ENCODE measurements around the gene YRDC.

Gene YRDC

DNA sequence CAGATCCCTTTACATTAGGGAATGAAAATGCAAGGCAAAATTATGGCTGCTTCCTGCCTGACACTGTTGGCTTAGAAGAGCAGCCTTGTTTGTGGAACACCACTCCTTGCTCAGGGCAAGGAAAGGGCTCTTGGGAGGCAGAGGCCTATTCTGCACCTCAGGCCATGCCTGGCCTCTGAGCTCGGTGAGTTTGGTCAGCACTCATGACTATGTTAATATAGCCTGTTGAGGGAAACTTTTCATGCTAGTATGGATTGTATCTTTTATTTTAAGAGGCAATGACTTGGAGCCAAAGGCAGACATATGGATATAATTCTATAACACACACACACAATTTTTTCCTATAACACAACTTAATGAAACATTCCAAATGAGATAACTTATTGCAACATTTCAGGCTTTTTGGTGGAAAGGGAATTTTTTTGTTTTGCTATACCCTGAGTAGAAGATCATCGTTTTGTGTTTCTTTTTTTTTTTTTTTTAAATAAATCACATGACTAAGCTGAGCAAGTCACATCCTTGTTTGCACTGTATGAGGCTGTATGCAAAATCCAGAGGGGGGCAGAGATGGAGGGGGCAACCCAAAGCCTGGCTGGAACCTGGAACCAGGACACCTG is 5.6 kb upstream of the YRDC start:
- H3K79me1 ChIP-seq (ENCODE audit: low read length), result no peaks in the 10 kb centered on the region
- no peak overlapping the region for H3K27ac ChIP-seq (ENCODE audit: low read depth, low read length)
- H3K4me1 ChIP-seq (ENCODE audit: control insufficient read depth in 1 of 2, insufficient read depth in 2 of 2, low read length in 2 of 2), result peaks cover 3 to 4% of the 10 kb centered on the region in 2 experiments
- H3K9ac ChIP-seq (ENCODE audit: low read length), result no peak overlapping the region
- no peak overlapping the region for H2AK5ac ChIP-seq (ENCODE audit: low read length)
- H3K79me2 ChIP-seq (ENCODE audit: control insufficient read depth, insufficient read depth, low read length, poor library complexity), result peaks cover 1% of the 10 kb centered on the region
- H2BK5ac ChIP-seq (ENCODE audit: low read depth, low read length, poor library complexity), result no peak overlapping the region
- no peak overlapping the region for H3K4ac ChIP-seq (ENCODE audit: low read depth, low read length)
- H3K9me3 ChIP-seq (ENCODE audit: insufficient read depth, low read depth, low read length), result no peaks in the 10 kb centered on the region
- no peak overlapping the region for H4K91ac ChIP-seq (ENCODE audit: low read depth, low read length)
- H3K14ac ChIP-seq (ENCODE audit: low read length), result no peak overlapping the region
- no peak overlapping the region for H3K23ac ChIP-seq (ENCODE audit: low read length)
- H2AFZ ChIP-seq (ENCODE audit: insufficient read depth, low read length, poor library complexity), result no peak overlapping the region
- no peak overlapping the region for H3K4me3 ChIP-seq (ENCODE audit: low read depth, low read length)
- no peak overlapping the region for H2BK120ac ChIP-seq (ENCODE audit: insufficient read depth, low read length, poor library complexity)
- H4K8ac ChIP-seq (ENCODE audit: low read depth, low read length), result no peak overlapping the region
- no peak overlapping the region for H3K4me2 ChIP-seq (ENCODE audit: low read length)
- H2BK12ac ChIP-seq (ENCODE audit: low read length), result no peak overlapping the region
- H4K12ac ChIP-seq (ENCODE audit: low read depth, low read length), result no peak overlapping the region
- H3K36me3 ChIP-seq (ENCODE audit: control insufficient read depth in 1 of 2, insufficient read depth in 2 of 2, low read length in 2 of 2), result peaks cover 23 to 31% of the 10 kb centered on the region in 2 experiments
- no peak for DNase-seq
- no peak overlapping the region for H3K18ac ChIP-seq (ENCODE audit: low read length)
- H3K27me3 ChIP-seq (ENCODE audit: insufficient read depth, low read length), result no peaks in the 10 kb centered on the region
- WGBS (ENCODE audit: extremely low coverage, insufficient coverage, insufficient read length), result no CpG with 5 or more reads among the region's 2 CpGs

DNA sequence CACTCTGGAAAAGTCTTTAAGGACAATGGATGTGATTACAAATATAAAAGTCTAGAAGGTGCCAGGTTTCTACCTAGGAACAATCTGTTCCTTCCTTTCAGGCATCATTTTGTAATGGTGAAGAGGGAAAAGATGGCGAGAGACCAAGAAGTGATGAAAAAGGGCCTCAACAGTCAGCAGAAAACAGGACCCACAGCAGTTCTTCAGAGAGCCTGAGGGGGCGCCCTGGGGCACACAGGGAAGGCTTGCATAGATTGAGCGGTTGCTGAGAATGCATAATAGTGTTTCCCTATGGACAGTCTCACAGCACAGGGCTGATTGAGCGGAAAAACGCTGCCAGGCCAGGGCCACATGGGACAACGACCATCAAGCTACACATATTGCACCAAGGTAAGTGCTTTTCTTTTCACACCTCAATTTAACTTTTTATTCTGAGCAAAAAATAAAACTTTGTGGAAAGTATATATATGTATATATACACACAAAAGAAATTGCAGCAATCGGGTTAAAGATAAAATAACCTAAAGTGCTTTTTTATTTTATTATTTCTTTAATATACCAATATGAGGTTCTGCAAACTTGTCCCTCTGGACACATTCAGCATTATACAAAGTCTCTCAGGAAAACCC is 3.1 kb upstream of the YRDC start:
- peaks cover 12% of the 10 kb centered on the region for H3K79me1 ChIP-seq (ENCODE audit: low read length)
- no peak overlapping the region for H3K9ac ChIP-seq (ENCODE audit: low read length)
- no peak overlapping the region for H3K14ac ChIP-seq (ENCODE audit: low read length)
- peaks cover 8 to 10% of the 10 kb centered on the region in 2 experiments for H3K4me1 ChIP-seq (ENCODE audit: control insufficient read depth in 1 of 2, insufficient read depth in 2 of 2, low read length in 2 of 2)
- H2AK5ac ChIP-seq (ENCODE audit: low read length), result no peak overlapping the region
- no peak overlapping the region for H3K4me3 ChIP-seq (ENCODE audit: low read depth, low read length)
- H2AFZ ChIP-seq (ENCODE audit: insufficient read depth, low read length, poor library complexity), result no peak overlapping the region
- no CpG with 5 or more reads among the region's 7 CpGs for WGBS (ENCODE audit: extremely low coverage, insufficient coverage, insufficient read length)
- H3K79me2 ChIP-seq (ENCODE audit: control insufficient read depth, insufficient read depth, low read length, poor library complexity), result peaks cover 12% of the 10 kb centered on the region
- H3K9me3 ChIP-seq (ENCODE audit: insufficient read depth, low read depth, low read length), result no peaks in the 10 kb centered on the region
- H3K4ac ChIP-seq (ENCODE audit: low read depth, low read length), result no peak overlapping the region
- H3K27ac ChIP-seq (ENCODE audit: low read depth, low read length), result no peak overlapping the region
- H3K18ac ChIP-seq (ENCODE audit: low read length), result no peak overlapping the region
- H3K36me3 ChIP-seq (ENCODE audit: control insufficient read depth in 1 of 2, insufficient read depth in 2 of 2, low read length in 2 of 2), result peaks cover 28 to 30% of the 10 kb centered on the region in 2 experiments
- H3K27me3 ChIP-seq (ENCODE audit: insufficient read depth, low read length), result no peaks in the 10 kb centered on the region
- no peak overlapping the region for H4K8ac ChIP-seq (ENCODE audit: low read depth, low read length)
- peak; percentile 81 to 94 for DNase-seq
- no peak overlapping the region for H3K4me2 ChIP-seq (ENCODE audit: low read length)
- H2BK5ac ChIP-seq (ENCODE audit: low read depth, low read length, poor library complexity), result no peak overlapping the region
- H2BK120ac ChIP-seq (ENCODE audit: insufficient read depth, low read length, poor library complexity), result no peak overlapping the region
- no peak overlapping the region for H3K23ac ChIP-seq (ENCODE audit: low read length)
- H2BK12ac ChIP-seq (ENCODE audit: low read length), result no peak overlapping the region
- H4K12ac ChIP-seq (ENCODE audit: low read depth, low read length), result no peak overlapping the region
- H4K91ac ChIP-seq (ENCODE audit: low read depth, low read length), result no peak overlapping the region

DNA sequence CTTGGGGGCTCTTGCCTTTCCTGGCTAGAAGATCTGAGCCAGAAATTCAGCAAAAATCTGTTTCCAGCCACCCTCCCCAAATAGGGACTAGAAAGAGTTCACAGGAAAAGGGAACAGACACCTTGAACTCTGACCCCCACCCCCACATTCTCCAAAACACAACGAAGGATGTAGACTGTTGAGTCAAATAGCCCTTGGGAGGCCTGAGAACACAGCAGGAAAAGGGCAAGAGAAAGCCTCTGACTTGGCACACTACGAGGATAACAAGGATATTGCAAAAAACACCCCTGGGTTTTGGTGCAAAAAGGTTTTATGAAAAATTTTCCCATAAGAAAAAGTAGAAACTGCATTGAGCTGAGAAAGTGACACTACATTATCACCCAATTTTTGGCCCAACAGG is 1.9 kb upstream of the YRDC start:
- H3K14ac ChIP-seq (ENCODE audit: low read length), result no peak overlapping the region
- H3K23ac ChIP-seq (ENCODE audit: low read length), result no peak overlapping the region
- peaks cover 12% of the 10 kb centered on the region for H3K79me2 ChIP-seq (ENCODE audit: control insufficient read depth, insufficient read depth, low read length, poor library complexity)
- H3K27me3 ChIP-seq (ENCODE audit: insufficient read depth, low read length), result no peaks in the 10 kb centered on the region
- H2AK5ac ChIP-seq (ENCODE audit: low read length), result no peak overlapping the region
- peaks cover 8 to 10% of the 10 kb centered on the region in 2 experiments for H3K4me1 ChIP-seq (ENCODE audit: control insufficient read depth in 1 of 2, insufficient read depth in 2 of 2, low read length in 2 of 2)
- no peak overlapping the region for H2BK12ac ChIP-seq (ENCODE audit: low read length)
- no peaks in the 10 kb centered on the region for H3K9me3 ChIP-seq (ENCODE audit: insufficient read depth, low read depth, low read length)
- no peak overlapping the region for H3K4me3 ChIP-seq (ENCODE audit: low read depth, low read length)
- no peak overlapping the region for H3K18ac ChIP-seq (ENCODE audit: low read length)
- H3K36me3 ChIP-seq (ENCODE audit: control insufficient read depth in 1 of 2, insufficient read depth in 2 of 2, low read length in 2 of 2), result peaks cover 27% of the 10 kb centered on the region in 2 experiments
- H4K12ac ChIP-seq (ENCODE audit: low read depth, low read length), result no peak overlapping the region
- H2BK5ac ChIP-seq (ENCODE audit: low read depth, low read length, poor library complexity), result no peak overlapping the region
- no peak overlapping the region for H3K9ac ChIP-seq (ENCODE audit: low read length)
- H4K8ac ChIP-seq (ENCODE audit: low read depth, low read length), result no peak overlapping the region
- no peak overlapping the region for H4K91ac ChIP-seq (ENCODE audit: low read depth, low read length)
- H2BK120ac ChIP-seq (ENCODE audit: insufficient read depth, low read length, poor library complexity), result no peak overlapping the region
- no peak overlapping the region for H3K4me2 ChIP-seq (ENCODE audit: low read length)
- no peak overlapping the region for H3K27ac ChIP-seq (ENCODE audit: low read depth, low read length)
- H2AFZ ChIP-seq (ENCODE audit: insufficient read depth, low read length, poor library complexity), result no peak overlapping the region
- no peak for DNase-seq
- H3K79me1 ChIP-seq (ENCODE audit: low read length), result peaks cover 12% of the 10 kb centered on the region
- no peak overlapping the region for H3K4ac ChIP-seq (ENCODE audit: low read depth, low read length)
- whole genome bisulfite sequencing (ENCODE audit: extremely low coverage, insufficient coverage, insufficient read length), result no CpG with 5 or more reads among the region's 2 CpGs

DNA sequence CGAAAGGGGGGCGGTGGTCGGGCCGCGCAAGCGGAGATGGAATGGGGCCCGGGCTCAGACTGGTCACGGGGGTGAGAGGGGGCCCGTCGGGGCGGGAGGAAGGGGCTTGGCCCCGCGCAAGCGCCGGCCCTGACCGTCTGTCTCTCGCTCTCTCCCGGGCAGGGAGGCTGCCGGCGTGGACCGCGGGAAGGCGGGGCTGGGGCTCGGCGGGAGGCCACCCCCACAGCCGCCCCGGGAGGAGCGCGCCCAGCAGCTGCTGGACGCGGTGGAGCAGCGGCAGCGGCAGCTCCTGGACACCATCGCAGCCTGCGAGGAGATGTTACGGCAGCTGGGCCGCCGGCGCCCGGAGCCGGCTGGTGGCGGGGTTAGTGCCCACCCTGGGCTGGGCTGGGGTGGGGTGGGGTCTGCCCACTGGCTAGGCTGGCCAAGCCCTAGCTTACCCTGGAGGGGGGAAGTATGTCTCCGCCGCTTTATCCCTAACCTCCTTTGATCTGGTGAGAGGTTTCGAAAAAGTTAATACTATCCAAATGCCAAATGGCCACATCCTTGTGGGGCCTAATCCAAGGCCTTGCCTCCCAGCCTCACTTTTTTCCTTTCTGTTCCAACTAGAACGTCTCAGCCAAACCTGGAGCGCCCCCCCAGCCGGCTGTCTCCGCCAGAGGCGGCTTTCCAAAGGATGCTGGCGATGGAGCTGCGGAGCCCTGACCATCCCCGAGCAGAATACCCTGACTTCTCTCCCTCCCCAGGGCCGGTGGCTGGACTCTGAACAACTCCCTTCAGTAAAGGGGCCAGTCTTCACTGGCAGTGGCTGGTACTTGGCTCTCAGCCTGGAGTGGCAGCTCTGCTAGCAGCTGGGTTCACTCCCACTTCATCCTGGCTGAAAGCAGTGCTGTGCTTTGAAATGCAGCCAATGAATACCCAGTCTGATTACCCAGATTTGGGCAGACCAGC is 636 bp upstream of the YRDC start:
- peak overlapping the region; percentile 81 for H2AFZ ChIP-seq (ENCODE audit: insufficient read depth, low read length, poor library complexity)

More for the DNA sequence above, 636 bp upstream of the YRDC start:
- Histone ChIP-seq H3K18ac (ENCODE audit: low read length) (peak overlapping the region; percentile 83), H3K4ac (ENCODE audit: low read depth, low read length) (peak overlapping the region; percentile 52), H2BK12ac (ENCODE audit: low read length) (no peak overlapping the region), H2AK5ac (ENCODE audit: low read length) (peak overlapping the region; percentile 29), H4K91ac (ENCODE audit: low read depth, low read length) (peak overlapping the region; percentile 65), H3K23ac (ENCODE audit: low read length) (no peak overlapping the region), H4K8ac (ENCODE audit: low read depth, low read length) (peak overlapping the region; percentile 88), H3K9ac (ENCODE audit: low read length) (peak overlapping the region; percentile 87), H2BK5ac (ENCODE audit: low read depth, low read length, poor library complexity) (peak overlapping the region; percentile 36), H3K4me1 (ENCODE audit: control insufficient read depth in 1 of 2, insufficient read depth in 2 of 2, low read length in 2 of 2) (peaks cover 8 to 10% of the 10 kb centered on the region in 2 experiments), H3K4me3 (ENCODE audit: low read depth, low read length) (peak overlapping the region; percentile 100), H3K27me3 (ENCODE audit: insufficient read depth, low read length) (no peaks in the 10 kb centered on the region), H3K9me3 (ENCODE audit: insufficient read depth, low read depth, low read length) (no peaks in the 10 kb centered on the region), H3K4me2 (ENCODE audit: low read length) (peak overlapping the region; percentile 90), H3K27ac (ENCODE audit: low read depth, low read length) (peak overlapping the region; percentile 64), H2BK120ac (ENCODE audit: insufficient read depth, low read length, poor library complexity) (peak overlapping the region; percentile 67), H3K79me1 (ENCODE audit: low read length) (peaks cover 12% of the 10 kb centered on the region), H3K36me3 (ENCODE audit: control insufficient read depth in 1 of 2, insufficient read depth in 2 of 2, low read length in 2 of 2) (peaks cover 31 to 35% of the 10 kb centered on the region in 2 experiments), H3K79me2 (ENCODE audit: control insufficient read depth, insufficient read depth, low read length, poor library complexity) (peaks cover 12% of the 10 kb centered on the region), H3K14ac (ENCODE audit: low read length) (peak overlapping the region; percentile 84), H4K12ac (ENCODE audit: low read depth, low read length) (peak overlapping the region; percentile 80)
- peak; percentile 32 to 50 for DNase-seq
- no CpG with 5 or more reads among the region's 54 CpGs for WGBS (ENCODE audit: extremely low coverage, insufficient coverage, insufficient read length)
